Measurements from ENCODE around the gene CPOX.
"Not testable (repeated sequence)": the region's sequence is repeated elsewhere in the genome, so short reads cannot be mapped to it uniquely, and the experiment has no call there.

Gene CPOX

GRCh38 chr3:98561727-98562521 is 31.5 kb downstream of the CPOX start:
- no peak for DNase-seq

- DNase-seq, result no peak
Observed at GRCh38 chr3:98560911-98561310, 32.5 kb downstream of the CPOX start.

- DNase-seq, result not testable (repeated sequence)
Observed at GRCh38 chr3:98559769-98560168, 33.6 kb downstream of the CPOX start.

- no peak for DNase-seq
Observed at GRCh38 chr3:98558100-98558827, 35.1 kb downstream of the CPOX start.

- no peak for DNase-seq
Observed at GRCh38 chr3:98557324-98558010, 35.9 kb downstream of the CPOX start.

- peak in 3 of 4 experiments; percentile 36 to 38 (median 37) for DNase-seq
Observed at GRCh38 chr3:98556164-98557130, 37.0 kb downstream of the CPOX start.

- no peak for DNase-seq
Observed at GRCh38 chr3:98555025-98555379, 38.4 kb downstream of the CPOX start.

- no peak for DNase-seq
Observed at GRCh38 chr3:98554580-98554979, 38.8 kb downstream of the CPOX start.

GRCh38 chr3:98553753-98554152 is 39.7 kb downstream of the CPOX start:
- no peak for DNase-seq

GRCh38 chr3:98553021-98553563 is 40.3 kb downstream of the CPOX start:
- DNase-seq, result no peak

- DNase-seq, result no peak
Observed at GRCh38 chr3:98552232-98553020, 41.0 kb downstream of the CPOX start.

GRCh38 chr3:98551754-98552153 is 41.7 kb downstream of the CPOX start:
- DNase-seq, result no peak

GRCh38 chr3:98551236-98551635 is 42.2 kb downstream of the CPOX start:
- no peak for DNase-seq

GRCh38 chr3:98550833-98551232 is 42.6 kb downstream of the CPOX start:
- DNase-seq, result no peak

GRCh38 chr3:98548544-98548943 is 44.9 kb downstream of the CPOX start:
- DNase-seq, result no peak

- no peak for DNase-seq
Observed at GRCh38 chr3:98545940-98546339, 47.5 kb downstream of the CPOX start.

GRCh38 chr3:98542623-98543022 is 50.8 kb downstream of the CPOX start:
- DNase-seq, result no peak

- DNase-seq, result no peak
Observed at GRCh38 chr3:98541695-98542094, 51.7 kb downstream of the CPOX start.

- DNase-seq, result no peak
Observed at GRCh38 chr3:98540346-98540745, 53.1 kb downstream of the CPOX start.

- DNase-seq, result no peak
Observed at GRCh38 chr3:98536456-98537017, 56.9 kb downstream of the CPOX start.

- DNase-seq, result no peak
Observed at GRCh38 chr3:98534734-98535133, 58.7 kb downstream of the CPOX start.
